MG63 (cell line): ENCODE data around the gene FMN1. TPM values are rescaled to one million over a fixed set of nuclear protein-coding genes. Genes with fewer than 3 reads are reported as not detected.
A peak's percentile ranks its signal among the peaks of the same experiment; 100 is the strongest.

Experiments used
- DNase-seq: peaks from one replicate; pipeline ENCODE4 v3.0.0-alpha.2; 2020
- H3K27me3 ChIP-seq: fragments of 250-450 bp; sonication (Bioruptor Pico); 2 replicates; pipeline ENCODE4 v1.5.1; 2020; ENCODE audit warnings: mild to moderate bottlenecking, moderate library complexity
- H3K36me3 ChIP-seq: fragments of 250-450 bp; sonication (Bioruptor Pico); 2 replicates; pipeline ENCODE4 v1.5.1; 2020; ENCODE audit warnings: mild to moderate bottlenecking, moderate library complexity
- H3K4me3 ChIP-seq: fragments of 250-450 bp; sonication (Bioruptor Pico); 2 replicates; pipeline ENCODE4 v1.5.1; 2020; ENCODE audit warnings: mild to moderate bottlenecking, moderate library complexity
- H3K9me3 ChIP-seq: fragments of 250-450 bp; sonication (Bioruptor Pico); 2 replicates; pipeline ENCODE4 v1.5.1; 2020; ENCODE audit warnings: mild to moderate bottlenecking, moderate library complexity
- total RNA-seq: library from RNA; depleted of rRNA; stranded (reverse); fragments of >200 nt; shearing (Covaris generic); gene quantifications from 2 replicates; pipeline ENCODE4 v1.2.3, GENCODE V29; 2014; ENCODE audit warnings: low replicate concordance; rRNA removed

The FMN1 gene
- total RNA-seq, 1 experiment from 2014 or later = 9.0 TPM

DNA sequence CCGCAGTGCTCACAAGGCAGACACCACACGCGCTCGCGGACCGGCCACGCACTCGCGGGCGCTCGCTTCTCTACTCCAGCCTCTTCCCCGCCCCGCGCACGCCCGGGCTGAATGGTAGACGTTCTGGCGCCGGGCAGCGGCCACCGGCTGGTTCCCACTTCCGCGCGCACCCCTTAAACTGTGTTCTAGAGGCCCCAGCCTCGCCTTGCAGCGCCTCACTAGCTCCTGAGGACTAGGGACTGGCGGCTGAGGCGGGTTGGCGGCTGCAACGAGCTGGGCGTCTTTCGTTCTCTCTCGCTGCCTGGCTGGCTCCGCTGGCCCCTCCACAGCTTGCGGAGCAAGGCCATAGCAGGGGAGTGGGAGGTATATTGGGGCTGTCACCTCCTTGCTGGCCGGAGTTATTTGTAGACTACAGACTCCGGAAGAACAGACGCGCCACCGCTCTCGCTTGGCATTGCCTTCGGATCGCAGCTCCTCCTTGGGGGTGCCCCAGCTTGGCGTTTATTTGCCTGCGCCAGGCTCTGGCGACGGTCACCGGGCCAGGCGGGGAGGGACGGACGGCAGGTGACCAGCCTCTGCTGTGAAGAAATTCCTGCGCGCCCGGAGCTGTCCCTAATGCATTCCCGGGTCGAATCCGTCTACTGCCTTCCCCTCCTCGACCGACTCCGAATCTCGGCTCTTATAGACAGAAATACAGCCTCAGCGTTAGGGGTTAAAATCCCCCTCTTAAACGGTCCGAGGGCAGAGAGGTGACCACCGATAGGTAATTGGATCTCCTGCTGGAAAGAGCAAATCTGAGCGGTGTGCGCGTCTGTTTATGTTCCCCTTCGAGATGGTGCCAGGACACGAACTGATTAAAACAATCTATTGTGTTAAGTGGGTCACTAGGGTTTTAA is 475.4 kb downstream of the FMN1 start:
- H3K9me3 ChIP-seq = no peaks in the 10 kb centered on the region
- peaks cover 7% of the 10 kb centered on the region for H3K27me3 ChIP-seq
- DNase-seq = peak; percentile 33
- H3K36me3 ChIP-seq = no peaks in the 10 kb centered on the region; the same call in 1 of the 2 replicates
- H3K4me3 ChIP-seq = peak overlapping the region; percentile 53

DNA sequence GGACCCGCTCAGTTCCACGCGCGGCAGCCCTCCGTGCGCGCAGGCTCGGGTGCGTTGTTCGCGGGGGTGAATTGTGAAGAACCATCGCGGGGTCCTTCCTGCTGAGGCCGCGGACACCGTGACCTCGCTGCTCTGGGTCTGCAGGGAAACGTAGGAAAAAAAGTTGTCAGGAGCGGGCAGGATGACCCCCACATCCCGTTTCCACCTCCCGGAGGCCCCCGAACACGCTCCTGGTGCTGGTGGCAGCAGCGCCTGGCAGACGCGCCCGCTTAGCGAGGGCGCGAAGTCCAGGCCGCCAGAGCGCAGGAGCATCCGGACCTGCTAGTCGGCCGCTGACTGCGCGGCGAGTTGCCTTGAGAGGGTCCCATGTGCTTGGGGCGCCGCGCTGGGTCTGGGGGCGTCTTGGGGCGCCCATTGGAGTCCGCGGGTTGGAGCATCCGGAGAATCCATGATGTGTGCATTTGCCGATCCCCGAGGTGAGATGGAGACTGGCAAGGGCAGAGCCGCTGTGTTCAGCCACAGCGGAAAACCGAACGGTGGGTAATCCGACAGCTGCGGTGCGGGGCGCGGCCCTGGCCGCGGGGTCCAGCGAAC is 476.2 kb downstream of the FMN1 start:
- Histone ChIP-seq H3K4me3 (peak overlapping the region; percentile 53), H3K27me3 (peaks cover 7% of the 10 kb centered on the region), H3K9me3 (no peaks in the 10 kb centered on the region), H3K36me3 (no peaks in the 10 kb centered on the region; the same call in 1 of the 2 replicates)
- peak; percentile 29 for DNase-seq

DNA sequence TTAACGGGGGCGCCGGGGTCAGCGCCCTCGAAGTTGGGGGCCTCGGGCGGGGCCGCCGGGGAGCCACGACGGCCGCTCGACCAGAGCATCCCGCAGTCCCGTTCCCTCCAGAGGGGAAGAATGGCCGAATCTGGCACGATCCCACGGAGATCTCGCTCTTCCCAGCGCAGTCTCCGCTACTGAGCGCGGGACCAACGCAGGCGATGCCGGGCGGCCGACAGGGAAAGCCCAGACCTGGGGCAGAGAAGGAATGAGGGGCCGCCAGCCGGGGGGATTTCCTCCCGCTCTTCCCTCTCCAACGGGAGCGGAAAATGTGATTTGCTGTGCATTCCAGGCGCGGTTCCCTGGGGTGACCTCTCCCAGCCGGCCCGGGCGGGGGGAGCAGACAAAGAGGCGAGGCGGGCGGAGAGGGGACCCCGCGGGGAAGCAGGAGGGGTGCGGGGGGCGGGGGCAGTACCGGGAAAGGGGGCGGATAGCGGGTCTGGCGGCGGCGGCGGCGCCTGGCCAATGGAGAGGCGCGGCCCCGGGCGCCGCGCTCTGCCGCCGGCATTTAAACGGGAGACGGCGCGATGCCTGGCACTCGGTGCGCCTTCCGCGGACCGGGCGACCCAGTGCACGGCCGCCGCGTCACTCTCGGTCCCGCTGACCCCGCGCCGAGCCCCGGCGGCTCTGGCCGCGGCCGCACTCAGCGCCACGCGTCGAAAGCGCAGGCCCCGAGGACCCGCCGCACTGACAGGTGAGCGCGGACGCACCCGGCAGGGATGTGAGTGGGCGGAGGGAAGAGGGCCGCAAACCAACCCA is 476.9 kb downstream of the FMN1 start, which contains the start of gene GREM1:
Gene GREM1, plus strand, starts transcription at position 579 of the 801 bp plus-strand sequence. CDS start 12,687 bp downstream, outside the sequence.
- Histone ChIP-seq H3K9me3 (no peaks in the 10 kb centered on the region), H3K36me3 (no peaks in the 10 kb centered on the region; the same call in 1 of the 2 replicates), H3K27me3 (peaks cover 7% of the 10 kb centered on the region), H3K4me3 (peak within 1 kb of the TSS; percentile 53)
- DNase-seq = peak; percentile 46

DNA sequence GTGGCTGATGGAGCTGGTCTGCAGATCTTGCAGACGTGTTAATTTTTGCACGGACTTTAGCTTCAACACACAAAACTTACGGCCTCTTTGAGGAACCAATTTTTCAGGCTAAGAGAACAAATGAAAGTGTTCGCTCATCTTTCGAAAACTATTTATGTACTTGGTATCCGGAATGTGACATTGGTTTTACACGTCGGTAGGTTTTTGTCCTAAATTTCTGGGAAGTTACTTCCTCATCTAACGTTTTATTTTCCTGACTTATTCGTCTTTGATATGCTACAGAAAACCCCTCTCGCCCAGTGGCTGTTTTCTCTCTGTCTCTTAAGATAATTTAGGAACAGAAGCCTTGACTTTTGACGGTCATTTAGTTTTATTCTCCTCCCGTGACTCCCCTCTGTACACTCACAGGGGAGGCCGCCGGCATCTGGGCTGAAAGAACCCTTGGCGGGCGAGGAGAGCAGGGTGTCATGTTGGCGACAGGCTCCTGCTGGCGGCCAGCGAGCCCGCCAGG is 477.5 kb downstream of the FMN1 start:
- H3K9me3 ChIP-seq = no peaks in the 10 kb centered on the region
- no peaks in the 10 kb centered on the region; the same call in 1 of the 2 replicates for H3K36me3 ChIP-seq
- H3K27me3 ChIP-seq = peaks cover 7% of the 10 kb centered on the region
- no peak for DNase-seq
- peak overlapping the region; percentile 53 for H3K4me3 ChIP-seq

DNA sequence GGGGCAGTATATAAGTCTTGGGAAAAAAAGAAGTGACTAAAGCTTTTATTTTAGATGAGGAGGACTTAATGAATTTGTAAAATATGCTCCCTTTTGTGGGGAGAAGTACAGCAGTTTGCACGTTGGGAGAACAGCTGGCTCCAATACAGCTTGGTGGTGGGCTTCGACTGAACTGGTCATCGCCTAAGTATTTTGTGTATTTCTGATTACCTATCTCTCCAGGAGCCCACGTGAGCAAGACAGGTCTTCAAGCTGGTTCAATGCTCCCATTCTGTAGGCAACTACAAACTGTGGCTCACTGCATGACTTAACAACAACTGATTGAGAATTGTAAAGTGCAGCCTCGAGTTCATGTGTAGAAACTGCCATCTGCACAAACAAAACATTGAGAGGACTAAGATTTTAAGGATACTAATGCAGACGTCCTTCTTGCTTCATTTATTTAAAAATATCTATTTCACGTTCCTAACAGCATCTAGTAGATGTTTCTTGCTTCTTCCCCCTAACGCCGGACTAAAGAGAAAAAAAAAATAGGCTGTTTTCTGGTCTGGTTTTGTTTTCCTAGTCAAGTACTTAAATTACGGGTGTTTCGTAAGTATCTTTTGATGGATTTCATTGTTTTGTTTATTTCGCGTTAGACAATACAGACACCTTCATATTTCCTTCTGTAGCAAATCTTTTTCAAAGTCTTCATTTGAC is 478.1 kb downstream of the FMN1 start:
- peaks cover 7% of the 10 kb centered on the region for H3K27me3 ChIP-seq
- H3K36me3 ChIP-seq = no peaks in the 10 kb centered on the region; the same call in 1 of the 2 replicates
- no peak for DNase-seq
- H3K9me3 ChIP-seq = no peaks in the 10 kb centered on the region
- H3K4me3 ChIP-seq = no peak overlapping the region

Other genes starting within 250 kb of the FMN1 start
- not detected in 2 replicates for gene RYR3, start 116.3 kb upstream of the FMN1 start, total RNA-seq